Mucosa of stomach (tissue), 1 donor: ENCODE results near the gene STX10.
A peak's percentile ranks its signal among the peaks of the same experiment; 100 is the strongest.

Experiments used
- H3K27me3 ChIP-seq: one replicate; pipeline ENCODE4 v1.7.0; 2013; ENCODE audit warnings: mild to moderate bottlenecking, low read length; ENCODE audit not compliant: control insufficient read depth, insufficient read depth
- H3K36me3 ChIP-seq: one replicate; pipeline ENCODE4 v1.7.0; 2013; ENCODE audit warnings: low read length; ENCODE audit not compliant: control insufficient read depth, insufficient read depth
- H3K4me1 ChIP-seq: one replicate; pipeline ENCODE4 v1.7.0; 2013; ENCODE audit warnings: mild to moderate bottlenecking, low read length; ENCODE audit not compliant: control insufficient read depth, insufficient read depth
- H3K4me3 ChIP-seq: one replicate; pipeline ENCODE4 v1.7.0; 2013; ENCODE audit warnings: low read length
- H3K9ac ChIP-seq: one replicate; pipeline ENCODE4 v1.7.0; 2013; ENCODE audit warnings: mild to moderate bottlenecking, low read length, moderate library complexity
- H3K9me3 ChIP-seq: one replicate; pipeline ENCODE4 v1.7.0; 2013; ENCODE audit warnings: mild to moderate bottlenecking, low read length, moderate library complexity; ENCODE audit not compliant: control insufficient read depth
- donor health status: Pancreatic carcinoma.

Gene STX10

GRCh38 chr19:13162724-13163608 lies 12.8 kb upstream of the STX10 start:
- Histone ChIP-seq H3K36me3 (no peaks in the 10 kb centered on the region), H3K9me3 (no peaks in the 10 kb centered on the region), H3K4me3 (peak overlapping the region; percentile 38), H3K27me3 (no peaks in the 10 kb centered on the region), H3K9ac (peak overlapping the region; percentile 67), H3K4me1 (peaks cover 59% of the 10 kb centered on the region)

- Histone ChIP-seq H3K27me3 (no peaks in the 10 kb centered on the region), H3K4me1 (peaks cover 49% of the 10 kb centered on the region), H3K9ac (no peak overlapping the region), H3K4me3 (no peak overlapping the region), H3K36me3 (no peaks in the 10 kb centered on the region), H3K9me3 (no peaks in the 10 kb centered on the region)
Observed at GRCh38 chr19:13160557-13160956, 10.4 kb upstream of the STX10 start.

- H3K36me3 ChIP-seq, result no peaks in the 10 kb centered on the region
- H3K4me1 ChIP-seq, result peaks cover 47% of the 10 kb centered on the region
Observed at GRCh38 chr19:13159713-13160112, 9.5 kb upstream of the STX10 start.

GRCh38 chr19:13155472-13156359 lies 5.5 kb upstream of the STX10 start:
- Histone ChIP-seq H3K4me1 (peaks cover 16% of the 10 kb centered on the region), H3K9ac (peak overlapping the region; percentile 97), H3K36me3 (no peaks in the 10 kb centered on the region), H3K4me3 (peak overlapping the region; percentile 21), H3K9me3 (no peaks in the 10 kb centered on the region), H3K27me3 (no peaks in the 10 kb centered on the region)

More at GRCh38 chr19:13159713-13160112, 9.5 kb upstream of the STX10 start:
- H3K4me3 ChIP-seq, result no peak overlapping the region
- H3K9ac ChIP-seq, result no peak overlapping the region
- no peaks in the 10 kb centered on the region for H3K9me3 ChIP-seq
- H3K27me3 ChIP-seq, result no peaks in the 10 kb centered on the region

- H3K9me3 ChIP-seq, result no peaks in the 10 kb centered on the region
- H3K9ac ChIP-seq, result peak overlapping the region; percentile 97
- H3K27me3 ChIP-seq, result no peaks in the 10 kb centered on the region
- peaks cover 16% of the 10 kb centered on the region for H3K4me1 ChIP-seq
- no peaks in the 10 kb centered on the region for H3K36me3 ChIP-seq
- H3K4me3 ChIP-seq, result peak overlapping the region; percentile 88
Observed at GRCh38 chr19:13154911-13155471, 4.8 kb upstream of the STX10 start.

- peak overlapping the region; percentile 97 for H3K9ac ChIP-seq
- peaks cover 18% of the 10 kb centered on the region for H3K4me1 ChIP-seq
- no peaks in the 10 kb centered on the region for H3K27me3 ChIP-seq
- H3K9me3 ChIP-seq, result no peaks in the 10 kb centered on the region
- no peaks in the 10 kb centered on the region for H3K36me3 ChIP-seq
- peak overlapping the region; percentile 88 for H3K4me3 ChIP-seq
Observed at GRCh38 chr19:13154241-13154778, 4.1 kb upstream of the STX10 start.

- peaks cover 24% of the 10 kb centered on the region for H3K4me1 ChIP-seq
Observed at GRCh38 chr19:13153569-13154240, 3.5 kb upstream of the STX10 start.

GRCh38 chr19:13152974-13153568 lies 2.9 kb upstream of the STX10 start:
- peak overlapping the region; percentile 97 for H3K9ac ChIP-seq
- peak overlapping the region; percentile 88 for H3K4me3 ChIP-seq
- H3K36me3 ChIP-seq, result no peaks in the 10 kb centered on the region
- H3K4me1 ChIP-seq, result peaks cover 26% of the 10 kb centered on the region
- H3K9me3 ChIP-seq, result no peaks in the 10 kb centered on the region
- no peaks in the 10 kb centered on the region for H3K27me3 ChIP-seq

More at GRCh38 chr19:13153569-13154240, 3.5 kb upstream of the STX10 start:
- H3K36me3 ChIP-seq, result no peaks in the 10 kb centered on the region
- no peaks in the 10 kb centered on the region for H3K9me3 ChIP-seq
- H3K27me3 ChIP-seq, result no peaks in the 10 kb centered on the region
- H3K9ac ChIP-seq, result peak overlapping the region; percentile 97
- H3K4me3 ChIP-seq, result peak overlapping the region; percentile 88

GRCh38 chr19:13152356-13152973 lies 2.3 kb upstream of the STX10 start:
- Histone ChIP-seq H3K36me3 (no peaks in the 10 kb centered on the region), H3K27me3 (no peaks in the 10 kb centered on the region), H3K9me3 (no peaks in the 10 kb centered on the region), H3K9ac (peak overlapping the region; percentile 97), H3K4me1 (peaks cover 26% of the 10 kb centered on the region), H3K4me3 (peak overlapping the region; percentile 88)

GRCh38 chr19:13151605-13152355 lies 1.6 kb upstream of the STX10 start:
- no peaks in the 10 kb centered on the region for H3K36me3 ChIP-seq
- peak overlapping the region; percentile 100 for H3K4me3 ChIP-seq
- H3K27me3 ChIP-seq, result no peaks in the 10 kb centered on the region
- peak overlapping the region; percentile 100 for H3K9ac ChIP-seq
- H3K9me3 ChIP-seq, result no peaks in the 10 kb centered on the region
- peaks cover 26% of the 10 kb centered on the region for H3K4me1 ChIP-seq
